Measurements from ENCODE around the gene GPRIN3.

The GPRIN3 gene

DNA sequence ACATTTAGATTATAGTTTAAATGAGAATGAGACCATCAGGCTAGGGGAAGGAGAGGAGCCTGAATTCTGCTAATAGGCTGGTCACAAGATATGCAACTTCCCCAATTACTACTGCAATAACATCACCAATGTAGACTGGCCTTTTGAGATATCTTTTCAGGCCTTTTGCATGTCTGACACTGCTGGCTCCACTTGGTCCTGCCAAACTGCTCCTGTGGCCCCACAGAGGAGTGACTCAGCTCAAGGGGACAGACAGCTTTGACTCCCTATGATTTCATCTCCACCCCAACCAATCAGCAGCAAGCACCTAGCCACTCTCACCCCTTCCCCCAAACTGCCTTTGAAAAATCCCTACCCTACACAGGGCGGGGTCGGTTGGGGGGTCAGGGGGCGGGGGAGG, 22.8 kb downstream of the GPRIN3 start:
- Histone ChIP-seq H3K9ac (ENCODE audit: insufficient read length) (no peak overlapping the region), H3K4me3 (no peak overlapping the region), H3K36me3 (ENCODE audit: insufficient read depth, low read length) (no peaks in the 10 kb centered on the region), H3K27ac (no peak overlapping the region), H3K9me3 (ENCODE audit: low read depth, low read length) (no peaks in the 10 kb centered on the region)
- no peak for DNase-seq (ENCODE audit: low read depth, low spot score)
- no peak for TF ChIP-seq POLR2AphosphoS5 (IDR thresholded peaks at IDR 0.05; ENCODE audit: borderline replicate concordance, low read depth, low read length)
- TF ChIP-seq FOXP2 (optimal IDR thresholded peaks at IDR 0.05; ENCODE audit: control extremely low read depth, extremely low read length, insufficient read depth) = no peak
- TF ChIP-seq EZH2 (IDR thresholded peaks at IDR 0.05) = no peak

GRCh38 chr4:89284020-89284424, 23.6 kb downstream of the GPRIN3 start:
- H3K9me3 ChIP-seq (ENCODE audit: low read depth, low read length) = no peaks in the 10 kb centered on the region
- H3K4me3 ChIP-seq = no peak overlapping the region
- no peak overlapping the region for H3K9ac ChIP-seq (ENCODE audit: insufficient read length)
- TF ChIP-seq FOXP2 (optimal IDR thresholded peaks at IDR 0.05; ENCODE audit: control extremely low read depth, extremely low read length, insufficient read depth) (no peak), EZH2 (IDR thresholded peaks at IDR 0.05) (no peak), POLR2AphosphoS5 (IDR thresholded peaks at IDR 0.05; ENCODE audit: borderline replicate concordance, low read depth, low read length) (no peak)
- H3K27ac ChIP-seq = no peak overlapping the region
- H3K36me3 ChIP-seq (ENCODE audit: insufficient read depth, low read length) = no peaks in the 10 kb centered on the region
- no peak for DNase-seq (ENCODE audit: low read depth, low spot score)

GRCh38 chr4:89283226-89284009, 24.2 kb downstream of the GPRIN3 start:
- H3K9me3 ChIP-seq (ENCODE audit: low read depth, low read length) = no peaks in the 10 kb centered on the region
- TF ChIP-seq POLR2AphosphoS5 (IDR thresholded peaks at IDR 0.05; ENCODE audit: borderline replicate concordance, low read depth, low read length) (no peak), FOXP2 (optimal IDR thresholded peaks at IDR 0.05; ENCODE audit: control extremely low read depth, extremely low read length, insufficient read depth) (no peak), EZH2 (IDR thresholded peaks at IDR 0.05) (no peak)
- no peak overlapping the region for H3K27ac ChIP-seq
- H3K4me3 ChIP-seq = no peak overlapping the region
- no peak overlapping the region for H3K9ac ChIP-seq (ENCODE audit: insufficient read length)
- DNase-seq (ENCODE audit: low read depth, low spot score) = no peak
- H3K36me3 ChIP-seq (ENCODE audit: insufficient read depth, low read length) = no peaks in the 10 kb centered on the region

- H3K27ac ChIP-seq = no peak overlapping the region
- TF ChIP-seq EZH2 (IDR thresholded peaks at IDR 0.05) = no peak
- TF ChIP-seq POLR2AphosphoS5 (IDR thresholded peaks at IDR 0.05; ENCODE audit: borderline replicate concordance, low read depth, low read length) = no peak
- TF ChIP-seq FOXP2 (optimal IDR thresholded peaks at IDR 0.05; ENCODE audit: control extremely low read depth, extremely low read length, insufficient read depth) = no peak
- no peaks in the 10 kb centered on the region for H3K36me3 ChIP-seq (ENCODE audit: insufficient read depth, low read length)
- no peak overlapping the region for H3K9ac ChIP-seq (ENCODE audit: insufficient read length)
- H3K4me3 ChIP-seq = no peak overlapping the region
- H3K9me3 ChIP-seq (ENCODE audit: low read depth, low read length) = no peaks in the 10 kb centered on the region
- no peak for DNase-seq (ENCODE audit: low read depth, low spot score)
These were observed 28.2 kb downstream of the GPRIN3 start for GRCh38 chr4:89279385-89279784.

GRCh38 chr4:89277412-89277811, 30.2 kb downstream of the GPRIN3 start:
- DNase-seq (ENCODE audit: low read depth, low spot score) = no peak

DNA sequence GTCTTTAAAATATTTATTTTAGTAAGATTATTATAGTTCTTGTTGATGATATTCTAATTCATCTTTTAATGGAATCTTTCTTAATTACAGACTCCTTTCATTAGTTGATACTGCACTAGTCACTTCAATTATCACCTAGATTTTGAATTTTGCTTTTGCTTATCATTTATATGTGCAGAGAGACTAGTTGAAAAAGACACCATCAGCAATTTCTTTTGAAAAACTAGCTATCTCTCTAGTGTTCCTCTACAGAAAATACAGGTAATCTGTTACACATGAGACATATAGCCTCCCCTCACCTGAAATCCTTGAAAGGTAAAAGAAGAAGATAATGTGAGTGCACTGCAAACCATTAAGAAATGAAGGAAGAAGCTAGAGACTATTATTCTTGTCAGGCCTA, 31.3 kb downstream of the GPRIN3 start:
- Histone ChIP-seq H3K9ac (ENCODE audit: insufficient read length) (no peak overlapping the region), H3K36me3 (ENCODE audit: insufficient read depth, low read length) (no peaks in the 10 kb centered on the region), H3K27ac (no peak overlapping the region), H3K9me3 (ENCODE audit: low read depth, low read length) (no peaks in the 10 kb centered on the region), H3K4me3 (no peak overlapping the region)
- no peak for DNase-seq (ENCODE audit: low read depth, low spot score)
- TF ChIP-seq POLR2AphosphoS5 (IDR thresholded peaks at IDR 0.05; ENCODE audit: borderline replicate concordance, low read depth, low read length) (no peak), FOXP2 (optimal IDR thresholded peaks at IDR 0.05; ENCODE audit: control extremely low read depth, extremely low read length, insufficient read depth) (no peak)

More at GRCh38 chr4:89277412-89277811, 30.2 kb downstream of the GPRIN3 start:
- no peaks in the 10 kb centered on the region for H3K36me3 ChIP-seq (ENCODE audit: insufficient read depth, low read length)
- TF ChIP-seq EZH2 (IDR thresholded peaks at IDR 0.05) = no peak
- no peak for TF ChIP-seq FOXP2 (optimal IDR thresholded peaks at IDR 0.05; ENCODE audit: control extremely low read depth, extremely low read length, insufficient read depth)
- TF ChIP-seq POLR2AphosphoS5 (IDR thresholded peaks at IDR 0.05; ENCODE audit: borderline replicate concordance, low read depth, low read length) = no peak
- no peak overlapping the region for H3K27ac ChIP-seq
- H3K9me3 ChIP-seq (ENCODE audit: low read depth, low read length) = no peaks in the 10 kb centered on the region
- no peak overlapping the region for H3K4me3 ChIP-seq
- no peak overlapping the region for H3K9ac ChIP-seq (ENCODE audit: insufficient read length)

DNA sequence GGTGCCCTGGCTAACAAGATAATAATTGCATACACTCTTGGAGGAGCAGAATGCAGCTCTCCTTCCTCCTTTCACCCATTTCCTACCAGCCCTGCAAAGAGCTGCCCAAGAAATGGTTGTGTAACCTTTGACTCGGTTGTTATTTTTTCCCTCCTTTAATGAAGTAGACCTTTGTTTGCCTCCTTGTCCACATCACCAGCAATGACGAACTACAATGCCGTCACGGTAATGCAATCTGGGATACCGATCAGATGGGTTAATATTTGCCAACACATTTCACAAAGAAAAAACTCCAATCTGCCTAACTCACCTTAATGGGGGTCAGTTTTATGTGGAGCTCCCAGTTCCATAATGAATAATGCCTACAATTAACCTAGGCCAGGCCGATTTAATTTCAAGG, 32.0 kb downstream of the GPRIN3 start:
- Histone ChIP-seq H3K36me3 (ENCODE audit: insufficient read depth, low read length) (no peaks in the 10 kb centered on the region), H3K4me3 (no peak overlapping the region), H3K9me3 (ENCODE audit: low read depth, low read length) (no peaks in the 10 kb centered on the region), H3K9ac (ENCODE audit: insufficient read length) (no peak overlapping the region), H3K27ac (no peak overlapping the region)
- TF ChIP-seq FOXP2 (optimal IDR thresholded peaks at IDR 0.05; ENCODE audit: control extremely low read depth, extremely low read length, insufficient read depth) (no peak), POLR2AphosphoS5 (IDR thresholded peaks at IDR 0.05; ENCODE audit: borderline replicate concordance, low read depth, low read length) (no peak), EZH2 (IDR thresholded peaks at IDR 0.05) (no peak)
- no peak for DNase-seq (ENCODE audit: low read depth, low spot score)

DNA sequence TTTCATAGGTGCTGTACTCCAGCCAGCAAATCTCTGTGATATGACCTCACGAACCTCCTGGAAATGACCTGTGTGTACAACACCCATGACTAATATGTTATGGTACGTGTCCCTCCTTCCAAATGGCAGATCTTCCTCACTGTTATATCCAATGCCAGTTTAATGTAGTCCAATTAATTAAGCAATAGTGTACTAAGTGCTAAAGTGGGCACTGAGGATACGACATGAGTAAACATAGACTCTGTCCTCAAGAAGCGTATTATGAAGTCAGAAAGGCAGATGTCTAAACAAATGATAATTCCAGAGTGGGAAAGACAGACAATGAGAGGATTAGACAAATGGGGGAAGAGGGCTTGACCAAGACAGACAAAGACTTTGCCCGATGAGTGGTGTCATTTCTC, 33.9 kb downstream of the GPRIN3 start:
- Histone ChIP-seq H3K4me3 (no peak overlapping the region), H3K9me3 (ENCODE audit: low read depth, low read length) (no peaks in the 10 kb centered on the region), H3K27ac (no peak overlapping the region), H3K36me3 (ENCODE audit: insufficient read depth, low read length) (no peaks in the 10 kb centered on the region), H3K9ac (ENCODE audit: insufficient read length) (no peak overlapping the region)
- TF ChIP-seq EZH2 (IDR thresholded peaks at IDR 0.05) = no peak
- no peak for TF ChIP-seq FOXP2 (optimal IDR thresholded peaks at IDR 0.05; ENCODE audit: control extremely low read depth, extremely low read length, insufficient read depth)
- TF ChIP-seq POLR2AphosphoS5 (IDR thresholded peaks at IDR 0.05; ENCODE audit: borderline replicate concordance, low read depth, low read length) = no peak
- no peak for DNase-seq (ENCODE audit: low read depth, low spot score)

- DNase-seq (ENCODE audit: low read depth, low spot score) = no peak
These were observed 36.8 kb downstream of the GPRIN3 start for GRCh38 chr4:89270792-89271191.

More at GRCh38 chr4:89270792-89271191, 36.8 kb downstream of the GPRIN3 start:
- no peak overlapping the region for H3K9ac ChIP-seq (ENCODE audit: insufficient read length)
- no peaks in the 10 kb centered on the region for H3K36me3 ChIP-seq (ENCODE audit: insufficient read depth, low read length)
- TF ChIP-seq FOXP2 (optimal IDR thresholded peaks at IDR 0.05; ENCODE audit: control extremely low read depth, extremely low read length, insufficient read depth) = no peak
- TF ChIP-seq POLR2AphosphoS5 (IDR thresholded peaks at IDR 0.05; ENCODE audit: borderline replicate concordance, low read depth, low read length) = no peak
- no peak for TF ChIP-seq EZH2 (IDR thresholded peaks at IDR 0.05)
- H3K27ac ChIP-seq = no peak overlapping the region
- H3K4me3 ChIP-seq = no peak overlapping the region
- H3K9me3 ChIP-seq (ENCODE audit: low read depth, low read length) = no peaks in the 10 kb centered on the region

Measured in SK-N-MC (cell line).